ENCODE results near the gene MROH8.

DNA sequence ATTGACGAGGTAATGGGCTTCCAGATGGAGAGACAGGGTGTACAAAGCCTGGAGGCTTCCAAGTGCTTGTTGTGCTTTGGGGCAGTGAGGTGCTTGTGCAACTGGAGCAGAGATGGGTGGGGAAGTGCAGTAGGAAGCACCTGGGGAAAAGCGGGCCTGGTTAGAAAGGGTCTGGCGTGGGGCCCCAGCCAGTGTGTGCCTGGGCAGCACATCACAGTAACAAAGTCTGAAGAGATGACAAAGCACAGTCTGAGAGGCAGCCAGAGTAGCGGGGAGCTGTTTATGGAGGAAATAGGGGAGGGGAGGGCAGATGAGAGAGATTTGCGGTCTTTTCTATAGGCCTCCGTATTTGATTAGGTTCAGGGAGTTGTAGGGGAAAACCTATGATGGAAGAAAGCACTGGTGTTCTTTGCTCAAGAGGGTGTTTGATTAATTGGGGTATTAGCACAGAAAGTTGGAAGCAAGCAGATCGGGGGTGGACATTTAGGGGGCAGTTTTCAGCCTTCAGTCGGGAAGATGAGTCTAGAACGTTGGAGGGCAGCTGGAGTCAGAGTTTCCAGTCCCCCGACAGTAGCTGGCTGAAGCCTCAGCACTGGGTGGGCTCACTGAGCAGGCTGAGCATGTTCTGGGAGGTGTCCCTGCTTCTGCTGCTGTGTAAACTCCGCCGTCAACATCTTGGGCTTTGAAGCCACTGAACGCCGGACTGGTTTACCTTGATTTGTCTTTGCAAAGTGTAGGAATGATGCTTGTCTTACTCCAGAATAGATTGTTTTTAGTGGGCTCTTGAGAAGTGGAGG is 15.5 kb upstream of the MROH8 start:
- TF ChIP-seq REST (IDR thresholded peaks at IDR 0.05; ENCODE audit: insufficient read depth in 1 of 2, low read depth in 2 of 2, low read length in 2 of 2) = no peak
- no peak for TF ChIP-seq TAF1 (IDR thresholded peaks at IDR 0.05; ENCODE audit: borderline replicate concordance, insufficient read depth, low read length)
- TF ChIP-seq POLR2AphosphoS5 (IDR thresholded peaks at IDR 0.05; ENCODE audit: low read depth, low read length) = no peak
- TF ChIP-seq SIN3A (IDR thresholded peaks at IDR 0.05; ENCODE audit: borderline replicate concordance, insufficient read depth, low read length) = no peak
- no peak for TF ChIP-seq FOXP2 (optimal IDR thresholded peaks at IDR 0.05; ENCODE audit: borderline replicate concordance, extremely low read depth, extremely low read length, insufficient read depth)
